Measurements from ENCODE around the gene KANSL1L. TPM values are rescaled to one million over a fixed set of nuclear protein-coding genes. Genes with fewer than 3 reads are reported as not detected.

The KANSL1L gene, protein sequence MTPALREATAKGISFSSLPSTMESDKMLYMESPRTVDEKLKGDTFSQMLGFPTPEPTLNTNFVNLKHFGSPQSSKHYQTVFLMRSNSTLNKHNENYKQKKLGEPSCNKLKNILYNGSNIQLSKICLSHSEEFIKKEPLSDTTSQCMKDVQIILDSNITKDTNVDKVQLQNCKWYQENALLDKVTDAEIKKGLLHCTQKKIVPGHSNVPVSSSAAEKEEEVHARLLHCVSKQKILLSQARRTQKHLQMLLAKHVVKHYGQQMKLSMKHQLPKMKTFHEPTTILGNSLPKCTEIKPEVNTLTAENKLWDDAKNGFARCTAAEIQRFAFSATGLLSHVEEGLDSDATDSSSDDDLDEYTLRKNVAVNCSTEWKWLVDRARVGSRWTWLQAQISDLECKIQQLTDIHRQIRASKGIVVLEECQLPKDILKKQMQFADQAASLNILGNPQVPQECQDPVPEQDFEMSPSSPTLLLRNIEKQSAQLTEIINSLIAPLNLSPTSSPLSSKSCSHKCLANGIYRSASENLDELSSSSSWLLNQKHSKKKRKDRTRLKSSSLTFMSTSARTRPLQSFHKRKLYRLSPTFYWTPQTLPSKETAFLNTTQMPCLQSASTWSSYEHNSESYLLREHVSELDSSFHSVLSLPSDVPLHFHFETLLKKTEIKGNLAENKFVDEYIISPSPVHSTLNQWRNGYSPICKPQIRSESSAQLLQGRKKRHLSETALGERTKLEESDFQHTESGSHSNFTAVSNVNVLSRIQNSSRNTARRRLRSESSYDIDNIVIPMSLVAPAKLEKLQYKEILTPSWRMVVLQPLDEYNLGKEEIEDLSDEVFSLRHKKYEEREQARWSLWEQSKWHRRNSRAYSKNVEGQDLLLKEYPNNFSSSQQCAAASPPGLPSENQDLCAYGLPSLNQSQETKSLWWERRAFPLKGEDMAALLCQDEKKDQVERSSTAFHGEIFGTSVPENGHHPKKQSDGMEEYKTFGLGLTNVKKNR
- 1 to 10 TPM; 4.5 to 6.0 TPM for total RNA-seq

- DNase-seq (peak; percentile 97), ATAC-seq (peak; percentile 75)
- H3K36me3 Mint-ChIP-seq (ENCODE audit: low read depth) = no peaks in the 10 kb centered on the region
- intact Hi-C loops (cut with DNase I, micrococcal nuclease) = loop anchor here (1.0 to 5.0 kb wide), 6 partner anchors 10 to 1859 kb away; partner anchors contain the start of genes RPE (in 2 of the 2) and LANCL1 (in 1 of the 2)
- peak within 1 kb of the TSS; percentile 98 for H3K4me3 Mint-ChIP-seq
- H3K9me3 Mint-ChIP-seq (ENCODE audit: low read depth) = no peaks in the 10 kb centered on the region
- ChIA-PET CTCF (interaction anchor here (0.6 to 1.0 kb wide), 3 partner anchors 8 to 23 kb away, joined by 3 to 4 read pairs (median 3); no protein-coding TSS in a partner anchor), POLR2A (no interaction called here)
- H3K27ac Mint-ChIP-seq = peak within 1 kb of the TSS; percentile 97
- H3K27me3 Mint-ChIP-seq = peaks cover 4% of the 10 kb centered on the region
- peaks cover 32% of the 10 kb centered on the region for H3K4me1 Mint-ChIP-seq
Observed at GRCh38 chr2:210171309-210172218, at the start of gene KANSL1L. KANSL1L (minus strand) TSS chr2:210171409; CDS start chr2:210154582, 16,827 bp downstream.

- POLR2A ChIA-PET = no interaction called here
- DNase-seq = no peak
- Mint-ChIP-seq H3K27me3 (peaks cover 7% of the 10 kb centered on the region), H3K4me3 (no peak overlapping the region), H3K27ac (no peak overlapping the region), H3K4me1 (no peaks in the 10 kb centered on the region), H3K36me3 (ENCODE audit: low read depth) (no peaks in the 10 kb centered on the region), H3K9me3 (ENCODE audit: low read depth) (no peaks in the 10 kb centered on the region)
- CTCF ChIA-PET = interaction anchor here (0.6 to 1.3 kb wide), 2 partner anchors 19 to 493 kb away, joined by 3 to 6 read pairs; no protein-coding TSS in a partner anchor
- no peak for ATAC-seq
- intact Hi-C loops (cut with DNase I, micrococcal nuclease) = no loop called here
Observed at GRCh38 chr2:210215120-210215519, 43.9 kb upstream of the KANSL1L start.

GRCh38 chr2:210210185-210210584, 39.0 kb upstream of the KANSL1L start:
- Mint-ChIP-seq H3K4me3 (no peak overlapping the region), H3K27ac (no peak overlapping the region), H3K36me3 (ENCODE audit: low read depth) (no peaks in the 10 kb centered on the region), H3K9me3 (ENCODE audit: low read depth) (no peaks in the 10 kb centered on the region), H3K4me1 (no peaks in the 10 kb centered on the region), H3K27me3 (peaks cover 2% of the 10 kb centered on the region)
- intact Hi-C loops (cut with DNase I, micrococcal nuclease) = no loop called here
- ATAC-seq (no peak), DNase-seq (no peak)
- ChIA-PET POLR2A (no interaction called here), CTCF (interaction anchor here (0.6 to 0.9 kb wide), 2 partner anchors 45 to 1821 kb away, joined by 4 read pairs; no protein-coding TSS in a partner anchor)

DNA sequence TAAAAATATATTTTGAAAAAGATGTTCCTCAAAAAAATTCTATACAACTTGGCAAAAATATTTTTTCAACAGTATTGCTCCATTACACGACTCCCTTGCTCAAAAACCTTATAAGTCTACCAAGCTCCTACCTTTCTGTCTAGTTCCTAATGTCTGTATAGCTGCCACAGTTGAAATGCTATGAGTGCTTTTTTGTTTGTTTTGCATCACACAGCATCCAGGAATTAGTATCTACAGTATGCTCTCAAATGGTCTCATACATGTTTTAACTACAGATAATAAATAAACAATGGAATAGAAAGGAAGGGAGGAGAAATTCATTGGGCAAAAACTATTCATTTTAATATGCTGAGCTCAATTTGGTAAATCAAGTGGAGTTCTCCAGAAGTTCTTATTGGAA, 36.7 kb upstream of the KANSL1L start:
- Mint-ChIP-seq H3K27me3 (peaks cover 4% of the 10 kb centered on the region), H3K36me3 (ENCODE audit: low read depth) (no peaks in the 10 kb centered on the region), H3K9me3 (ENCODE audit: low read depth) (no peaks in the 10 kb centered on the region), H3K27ac (no peak overlapping the region), H3K4me3 (no peak overlapping the region), H3K4me1 (no peaks in the 10 kb centered on the region)
- no peak for ATAC-seq
- intact Hi-C loops (cut with DNase I, micrococcal nuclease) = no loop called here
- POLR2A ChIA-PET = no interaction called here
- no peak for DNase-seq
- CTCF ChIA-PET = interaction anchor here (1.5 to 1.7 kb wide), 2 partner anchors 9 to 232 kb away, joined by 4 to 5 read pairs; no protein-coding TSS in a partner anchor

GRCh38 chr2:210203558-210203957, 32.3 kb upstream of the KANSL1L start:
- ChIA-PET CTCF (interaction anchor here (0.9 kb wide), 1 partner anchor 222 kb away, joined by 3 read pairs; no protein-coding TSS in a partner anchor), POLR2A (no interaction called here)
- no peak for DNase-seq
- H3K4me1 Mint-ChIP-seq = no peaks in the 10 kb centered on the region
- ATAC-seq = no peak
- H3K27me3 Mint-ChIP-seq = peaks cover 8% of the 10 kb centered on the region
- intact Hi-C loops (cut with DNase I, micrococcal nuclease) = loop anchor here in 1 of 2 experiments (5.0 kb wide), 1 partner anchor 626 kb away; no protein-coding TSS in a partner anchor
- H3K36me3 Mint-ChIP-seq (ENCODE audit: low read depth) = no peaks in the 10 kb centered on the region
- H3K9me3 Mint-ChIP-seq (ENCODE audit: low read depth) = no peaks in the 10 kb centered on the region
- no peak overlapping the region for H3K27ac Mint-ChIP-seq
- no peak overlapping the region for H3K4me3 Mint-ChIP-seq

GRCh38 chr2:210203147-210203546, 31.9 kb upstream of the KANSL1L start:
- POLR2A ChIA-PET = no interaction called here
- peaks cover 8% of the 10 kb centered on the region for H3K27me3 Mint-ChIP-seq
- DNase-seq (no peak), ATAC-seq (no peak)
- intact Hi-C loops (cut with DNase I, micrococcal nuclease) = loop anchor here in 1 of 2 experiments (5.0 kb wide), 1 partner anchor 626 kb away; no protein-coding TSS in a partner anchor
- no peak overlapping the region for H3K4me3 Mint-ChIP-seq
- no peaks in the 10 kb centered on the region for H3K36me3 Mint-ChIP-seq (ENCODE audit: low read depth)
- CTCF ChIA-PET = no interaction called here
- H3K27ac Mint-ChIP-seq = no peak overlapping the region
- no peaks in the 10 kb centered on the region for H3K4me1 Mint-ChIP-seq
- H3K9me3 Mint-ChIP-seq (ENCODE audit: low read depth) = no peaks in the 10 kb centered on the region

GRCh38 chr2:210199854-210200253, 28.6 kb upstream of the KANSL1L start:
- no peak overlapping the region for H3K4me3 Mint-ChIP-seq
- ATAC-seq (no peak), DNase-seq (no peak)
- peaks cover 8% of the 10 kb centered on the region for H3K27me3 Mint-ChIP-seq
- no peak overlapping the region for H3K27ac Mint-ChIP-seq
- H3K4me1 Mint-ChIP-seq = no peaks in the 10 kb centered on the region
- no peaks in the 10 kb centered on the region for H3K9me3 Mint-ChIP-seq (ENCODE audit: low read depth)
- ChIA-PET CTCF (interaction anchor here (1.6 to 2.4 kb wide), 2 partner anchors 158 to 219 kb away, joined by 7 to 20 read pairs; no protein-coding TSS in a partner anchor), POLR2A (interaction anchor here (0.7 kb wide), 1 partner anchor 210 kb away, joined by 3 read pairs; no protein-coding TSS in a partner anchor)
- no peaks in the 10 kb centered on the region for H3K36me3 Mint-ChIP-seq (ENCODE audit: low read depth)
- intact Hi-C loops (cut with DNase I, micrococcal nuclease) = loop anchor here (1.0 to 10.0 kb wide), 9 partner anchors 127 to 1803 kb away; partner anchors contain the start of gene MAP2 (in 1 of the 2)

DNA sequence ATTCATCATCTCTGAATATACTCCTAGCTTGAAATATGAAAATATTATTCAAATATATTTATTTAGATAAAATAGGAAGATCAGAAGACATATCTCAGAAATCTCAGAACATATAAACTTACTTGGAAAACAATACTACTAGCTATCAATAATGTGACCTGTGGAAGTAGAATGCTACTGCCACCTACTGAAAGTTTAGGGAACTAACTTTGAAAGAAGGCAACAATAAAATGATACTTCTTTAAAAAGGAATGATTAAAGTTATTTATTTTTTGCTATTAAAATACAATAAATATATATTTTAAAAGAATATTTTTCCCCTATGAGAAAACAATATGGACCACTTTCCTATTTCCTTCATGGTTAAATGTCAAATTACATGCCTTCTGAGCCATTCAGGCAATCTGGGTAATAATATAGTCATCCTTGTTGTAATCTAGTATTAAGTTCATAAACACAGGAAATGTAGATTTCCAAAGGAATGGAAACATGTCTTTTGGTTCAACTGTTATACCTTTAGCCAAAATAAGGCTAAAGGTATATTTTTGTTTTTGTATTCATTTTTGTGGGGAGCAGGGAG, 28.1 kb upstream of the KANSL1L start:
- ChIA-PET POLR2A (interaction anchor here (0.7 kb wide), 1 partner anchor 209 kb away, joined by 3 read pairs; no protein-coding TSS in a partner anchor), CTCF (interaction anchor here (0.7 to 2.4 kb wide), 25 partner anchors 8 to 864 kb away, joined by 3 to 37 read pairs (median 4); no protein-coding TSS in a partner anchor)
- Mint-ChIP-seq H3K9me3 (ENCODE audit: low read depth) (no peaks in the 10 kb centered on the region), H3K4me1 (no peaks in the 10 kb centered on the region), H3K27ac (no peak overlapping the region), H3K4me3 (no peak overlapping the region), H3K36me3 (ENCODE audit: low read depth) (no peaks in the 10 kb centered on the region), H3K27me3 (peaks cover 8% of the 10 kb centered on the region)
- intact Hi-C loops (cut with DNase I, micrococcal nuclease) = loop anchor here (1.0 to 10.0 kb wide), 8 partner anchors 126 to 1802 kb away; partner anchors contain the start of gene MAP2 (in 1 of the 2)
- ATAC-seq = no peak
- no peak for DNase-seq

DNA sequence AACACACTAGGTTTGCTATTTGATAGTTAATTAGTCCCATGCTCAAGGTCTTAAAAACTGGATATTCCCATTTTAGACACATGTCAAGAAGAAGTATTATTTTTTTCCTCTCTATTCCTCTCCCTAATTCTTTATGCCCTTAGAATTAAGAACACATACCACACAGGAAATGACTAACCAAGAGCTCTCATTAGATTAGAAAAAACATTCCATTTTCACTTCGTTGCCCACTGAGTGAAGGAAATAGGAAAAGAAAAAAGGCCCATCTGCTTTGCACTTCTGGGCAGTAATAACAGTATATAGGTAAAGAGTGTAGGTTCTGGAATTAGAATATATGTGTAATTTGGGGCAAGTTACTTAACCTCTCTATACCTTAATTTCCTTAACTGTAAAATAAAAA, 27.1 kb upstream of the KANSL1L start:
- intact Hi-C loops (cut with DNase I, micrococcal nuclease) = loop anchor here (2.0 to 10.0 kb wide), 6 partner anchors 404 to 1801 kb away; partner anchors contain the start of gene MAP2 (in 1 of the 2)
- ATAC-seq = no peak
- no peaks in the 10 kb centered on the region for H3K36me3 Mint-ChIP-seq (ENCODE audit: low read depth)
- CTCF ChIA-PET = interaction anchor here (0.6 to 2.4 kb wide), 23 partner anchors 8 to 268 kb away, joined by 3 to 37 read pairs (median 4); no protein-coding TSS in a partner anchor
- H3K27ac Mint-ChIP-seq = no peak overlapping the region
- POLR2A ChIA-PET = no interaction called here
- no peak overlapping the region for H3K4me3 Mint-ChIP-seq
- no peaks in the 10 kb centered on the region for H3K4me1 Mint-ChIP-seq
- DNase-seq = no peak
- H3K9me3 Mint-ChIP-seq (ENCODE audit: low read depth) = no peaks in the 10 kb centered on the region
- peaks cover 8% of the 10 kb centered on the region for H3K27me3 Mint-ChIP-seq

DNA sequence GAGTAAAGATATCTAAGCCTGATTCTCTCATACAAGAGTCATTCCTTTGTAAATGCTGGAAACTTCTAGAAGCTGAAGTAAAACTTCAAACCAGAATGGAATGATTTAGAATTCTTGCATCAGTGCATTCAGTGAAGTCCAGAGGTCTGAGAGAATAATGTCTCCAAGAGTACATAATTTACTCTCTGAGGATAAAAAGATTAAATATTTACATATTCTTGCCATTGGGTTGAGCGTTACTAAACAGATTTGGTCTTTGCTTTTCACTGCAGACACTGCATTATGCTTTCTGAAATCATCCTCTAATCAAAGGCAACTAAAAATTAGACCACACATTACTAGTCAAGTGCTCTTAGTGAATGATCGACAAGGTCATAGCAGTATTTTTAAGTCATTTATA, 26.5 kb upstream of the KANSL1L start:
- DNase-seq = no peak
- Mint-ChIP-seq H3K36me3 (ENCODE audit: low read depth) (no peaks in the 10 kb centered on the region), H3K27me3 (peaks cover 4% of the 10 kb centered on the region), H3K9me3 (ENCODE audit: low read depth) (no peaks in the 10 kb centered on the region), H3K27ac (no peak overlapping the region), H3K4me1 (no peaks in the 10 kb centered on the region), H3K4me3 (no peak overlapping the region)
- CTCF ChIA-PET = interaction anchor here (0.6 to 2.4 kb wide), 11 partner anchors 9 to 267 kb away, joined by 3 to 37 read pairs (median 4); no protein-coding TSS in a partner anchor
- no peak for ATAC-seq
- intact Hi-C loops (cut with DNase I, micrococcal nuclease) = loop anchor here (2.0 to 10.0 kb wide), 6 partner anchors 403 to 1800 kb away; partner anchors contain the start of gene MAP2 (in 1 of the 2)
- POLR2A ChIA-PET = no interaction called here

All from activated CD4-positive, alpha-beta T cell treated with anti-CD3 and anti-CD28 coated beads for 36 hours (primary cell).